GM12878 (cell line): ENCODE results near the gene NUP214. TPM values are rescaled to one million over a fixed set of nuclear protein-coding genes. Genes with fewer than 3 reads are reported as not detected.

Experiments used
- ATAC-seq: fragments of 200-7000 bp; cut with Tn5 transposase; 3 replicates; pipeline ENCODE4 v1.9.1; 2020; ENCODE audit warnings: mild to moderate bottlenecking, moderate library complexity
- BruUV-seq: library from RNA; stranded (reverse); fragments of 400-500 nt; replicated peaks from 2 replicates; lab custom pipeline; 2021; lab: Mats Ljungman, UMichigan
- CTCF ChIA-PET: fragments of 300-600 bp; sonication (Branson Sonifier 250); formaldehyde crosslinking; extraction: SDS; loops from one replicate; lab custom pipeline; 2021; ENCODE audit warnings: inconsistent platforms; lab: Yijun Ruan, JAX
- POLR2A ChIA-PET: fragments of 350-600 bp; formaldehyde crosslinking; extraction: SDS; loops from one replicate; lab custom pipeline; 2021; ENCODE audit warnings: inconsistent platforms; lab: Charles Lee
- RAD21 ChIA-PET: fragments of 300-600 bp; sonication (Branson Sonifier 250); formaldehyde crosslinking; loops from one replicate; lab custom pipeline; 2023; ENCODE audit warnings: antibody characterized with exemption; ENCODE audit not compliant: unreplicated experiment; lab: Charles Lee
- SMC1A ChIA-PET: fragments of 300-600 bp; sonication (Branson Sonifier 250); formaldehyde crosslinking; loops from one replicate; lab custom pipeline; 2023; ENCODE audit not compliant: unreplicated experiment, uncharacterized antibody; lab: Charles Lee
- DNase-seq: peaks from one replicate; pipeline ENCODE4 v3.0.0-alpha.2; 2011; ENCODE audit warnings: low read depth, low spot score
- FAIRE-seq: peaks from 3 replicates; lab custom pipeline; 2011; peaks lifted over from hg19 to GRCh38; lab: Jason Lieb, UNC
- H2AFZ ChIP-seq: 2 replicates; pipeline ENCODE4 v1.6.0; 2011; ENCODE audit warnings: low read depth, low read length, control low read depth; ENCODE audit not compliant: control insufficient read depth
- H3K27ac ChIP-seq: 2 replicates; pipeline ENCODE4 v1.5.1; 2011; ENCODE audit warnings: control low read depth; ENCODE audit not compliant: control insufficient read depth, insufficient read depth
- H3K27me3 ChIP-seq, 2 experiments: replicated peaks in 1 of 2; 2 replicates each; pipeline versions ENCODE4 v1.6.0 to v1.6.1; 2011; ENCODE audit warnings: low read length in 1 of 2; ENCODE audit not compliant: control insufficient read depth in 2 of 2, insufficient read depth in 2 of 2
- H3K36me3 ChIP-seq, 2 experiments: 2 replicates each; pipeline ENCODE4 v1.5.1; 2011; ENCODE audit warnings: low read length in 1 of 2; ENCODE audit not compliant: control insufficient read depth in 2 of 2, insufficient read depth in 2 of 2
- H3K4me1 ChIP-seq: 2 replicates; pipeline ENCODE4 v1.6.1; 2011; ENCODE audit warnings: mild to moderate bottlenecking, low read length, moderate library complexity, mixed read lengths; ENCODE audit not compliant: control insufficient read depth, insufficient read depth
- H3K4me2 ChIP-seq: 2 replicates; pipeline ENCODE4 v1.6.0; 2011; ENCODE audit warnings: control low read depth; ENCODE audit not compliant: control insufficient read depth, insufficient read depth
- H3K4me3 ChIP-seq: fragments of 200-600 bp; sonication (generic); 2 replicates; pipeline ENCODE4 v1.5.1; 2016
- H3K79me2 ChIP-seq: 2 replicates; pipeline ENCODE4 v1.6.0; 2011; ENCODE audit warnings: low read length; ENCODE audit not compliant: control insufficient read depth, insufficient read depth
- H3K9ac ChIP-seq: 2 replicates; pipeline ENCODE4 v1.8.0; 2011; ENCODE audit warnings: low read length, control low read depth, mixed read lengths; ENCODE audit not compliant: control insufficient read depth, insufficient read depth
- H3K9me3 ChIP-seq: replicated peaks from 3 replicates; pipeline ENCODE4 v1.5.1; 2011; ENCODE audit warnings: mild to moderate bottlenecking, low read length; ENCODE audit not compliant: control insufficient read depth, insufficient read depth
- H4K20me1 ChIP-seq: 2 replicates; pipeline ENCODE4 v1.6.0; 2011; ENCODE audit not compliant: control insufficient read depth, insufficient read depth
- CBX5 ChIP-seq: sonication (generic); IDR thresholded peaks from 2 replicates; pipeline ENCODE4 v1.6.1; 2016; ENCODE audit warnings: low read depth, moderate library complexity, mild to moderate bottlenecking, inconsistent platforms
- EGR1 ChIP-seq, 2 experiments: IDR thresholded peaks; 1 replicate in 1 of 2; 2 replicates in 1 of 2; pipeline ENCODE4 v1.6.1; 2011 to 2012; ENCODE audit warnings: low read depth in 2 of 2, low read length in 2 of 2, borderline replicate concordance in 1 of 2, mild to moderate bottlenecking in 1 of 2, moderate library complexity in 1 of 2
- GATAD2B ChIP-seq: fragments of 450-650 bp; conservative IDR thresholded peaks from 2 replicates; pipeline ENCODE4 v1.6.1; 2017; ENCODE audit warnings: low read depth, mild to moderate bottlenecking, moderate library complexity
- MEF2A ChIP-seq: IDR thresholded peaks from 2 replicates; pipeline ENCODE4 v1.6.1; 2011; ENCODE audit warnings: low read depth, mild to moderate bottlenecking, low read length, moderate library complexity; ENCODE audit not compliant: insufficient read depth
- PAX8 ChIP-seq: fragments of 450-650 bp; IDR thresholded peaks from 2 replicates; pipeline ENCODE4 v1.6.1; 2017; ENCODE audit warnings: mild to moderate bottlenecking, moderate library complexity
- PBX3 ChIP-seq: IDR thresholded peaks from 2 replicates; pipeline ENCODE4 v1.6.1; 2011; ENCODE audit warnings: mild to moderate bottlenecking, low read depth, low read length, moderate library complexity; ENCODE audit not compliant: insufficient replicate concordance
- RAD21 ChIP-seq: IDR thresholded peaks from 2 replicates; pipeline ENCODE4 v1.6.1; 2011; ENCODE audit warnings: mild to moderate bottlenecking, low read depth, low read length, moderate library complexity; ENCODE audit not compliant: insufficient read depth
- RCOR1 ChIP-seq: conservative IDR thresholded peaks from 2 replicates; pipeline ENCODE4 v1.6.1; 2012; ENCODE audit warnings: low read depth, low read length, improper control_type of control experiment
- ZNF622 ChIP-seq: fragments of 450-650 bp; IDR thresholded peaks from 2 replicates; pipeline ENCODE4 v1.6.1; 2017; ENCODE audit warnings: mild to moderate bottlenecking, inconsistent platforms
- ZNF687 ChIP-seq: fragments of 450-650 bp; IDR thresholded peaks from 2 replicates; pipeline ENCODE4 v1.6.1; 2017; ENCODE audit warnings: mild to moderate bottlenecking, moderate library complexity
- ZZZ3 ChIP-seq: IDR thresholded peaks from 2 replicates; pipeline ENCODE4 v1.6.1; 2011; ENCODE audit warnings: low read depth; ENCODE audit not compliant: control insufficient read depth, insufficient read length
- WGBS: methylation state at CpG from one replicate; pipeline ENCODE4 v1.1.6; 2016; ENCODE audit warnings: low lambda C conversion rate; ENCODE audit not compliant: insufficient replicate concordance, insufficient coverage; ENCODE audit errors: missing lambda C conversion rate; 5-methylcytosine and 5-hydroxymethylcytosine counted together
- in situ Hi-C: fragments of 300-500 bp; cut with MboI; formaldehyde crosslinking; loops from 9 replicates; pipeline ENCODE4 v1.14.3; 2018; ENCODE audit warnings: mixed read lengths
- intact Hi-C: fragments of 100-400 bp; cut with micrococcal nuclease; formaldehyde crosslinking; loops from one replicate; pipeline ENCODE4 v1.14.2; 2022; ENCODE audit not compliant: unreplicated experiment
- polyA plus RNA-seq, 11 experiments: library from polyadenylated mRNA; depleted of rRNA in 4 of 11; unstranded in 6 of 11; stranded (reverse) in 5 of 11; fragments of >200 nt; fragmentation: Nextera tagmentation in 4 of 11; fragmentation: Illumina TruSeq in 1 of 11; extraction: Ambion mirVana in 4 of 11; extraction: Trizol in 1 of 11; gene quantifications; 1 replicate in 1 of 11; 2 replicates in 10 of 11; pipeline versions ENCODE4 v1.2.1 to v1.2.3, GENCODE V29; 2011 to 2016; ENCODE audit warnings: inconsistent platforms in 2 of 11, missing spikeins in 2 of 11, low read depth in 1 of 11
- total RNA-seq, 4 experiments: library from RNA; depleted of rRNA in 3 of 4; stranded (reverse); fragments of >200 nt in 3 of 4; fragmentation: Illumina TruSeq in 1 of 4; extraction: Trizol in 1 of 4; gene quantifications; 2 replicates each; pipeline versions ENCODE4 v1.2.1 to v1.2.3, GENCODE V29; 2013 to 2021

Gene NUP214
- total and polyA plus RNA-seq, 10 of the 15 experiments (the other 5 are each of a cell fraction or from before 2014, with no cell fraction given), result 11.7 to 53.8 (median 17.6) TPM

GRCh38 chr9:131188976-131189375, 63.6 kb downstream of the NUP214 start:
- no peak for ATAC-seq
- no peaks in the 10 kb centered on the region for H3K4me1 ChIP-seq
- POLR2A ChIA-PET, result no interaction called here
- FAIRE-seq, result no peak
- H3K9ac ChIP-seq, result no peak overlapping the region
- no TSS peak for BruUV-seq
- intact Hi-C loops (no loop called here), in situ Hi-C loops (no loop called here)
- H2AFZ ChIP-seq, result no peak overlapping the region
- peaks cover 2 to 16% of the 10 kb centered on the region in 2 experiments for H3K36me3 ChIP-seq
- no peaks in the 10 kb centered on the region for H3K27me3 ChIP-seq
- TF ChIP-seq CBX5, result no peak
- no peak for TF ChIP-seq MEF2A
- RAD21 ChIA-PET, result interaction anchor here (0.6 kb wide), 1 partner anchor 396 kb away, joined by 5 read pairs; no protein-coding TSS in a partner anchor
- H3K9me3 ChIP-seq, result no peaks in the 10 kb centered on the region
- SMC1A ChIA-PET, result interaction anchor here (1.0 to 1.3 kb wide), 2 partner anchors 9 to 82 kb away, joined by 3 read pairs; no protein-coding TSS in a partner anchor
- no peaks in the 10 kb centered on the region for H3K79me2 ChIP-seq
- no peak for DNase-seq
- H3K27ac ChIP-seq, result no peak overlapping the region
- CTCF ChIA-PET, result interaction anchor here (0.7 to 1.4 kb wide), 2 partner anchors 11 to 79 kb away, joined by 3 to 4 read pairs; no protein-coding TSS in a partner anchor
- H4K20me1 ChIP-seq, result no peaks in the 10 kb centered on the region
- no peak overlapping the region for H3K4me3 ChIP-seq
- no peak overlapping the region for H3K4me2 ChIP-seq
- 99% methylated on average over 3 of the region's 3 CpGs for WGBS

GRCh38 chr9:131190191-131190590, 64.8 kb downstream of the NUP214 start:
- Histone ChIP-seq H2AFZ (no peak overlapping the region), H3K27me3 (no peaks in the 10 kb centered on the region), H3K36me3 (peaks cover 6 to 18% of the 10 kb centered on the region in 2 experiments), H4K20me1 (no peaks in the 10 kb centered on the region), H3K27ac (no peak overlapping the region; the same call in 1 of the 2 replicates), H3K4me1 (no peaks in the 10 kb centered on the region), H3K9ac (no peak overlapping the region), H3K4me3 (no peak overlapping the region), H3K9me3 (no peaks in the 10 kb centered on the region), H3K4me2 (no peak overlapping the region), H3K79me2 (no peaks in the 10 kb centered on the region)
- no peak for DNase-seq
- intact Hi-C loops (no loop called here), in situ Hi-C loops (no loop called here)
- ChIA-PET RAD21 (no interaction called here), SMC1A (no interaction called here), POLR2A (no interaction called here), CTCF (interaction anchor here (1.0 kb wide), 1 partner anchor 146 kb away, joined by 4 read pairs; no protein-coding TSS in a partner anchor)
- no peak for FAIRE-seq
- BruUV-seq, result TSS peak; percentile 16
- no peak for ATAC-seq
- WGBS, result 44% methylated on average over 3 of the region's 3 CpGs
- no peak for TF ChIP-seq GATAD2B
- no peak for TF ChIP-seq ZNF622
- TF ChIP-seq ZZZ3, result no peak
- no peak for TF ChIP-seq RCOR1
- no peak for TF ChIP-seq PAX8
- TF ChIP-seq RAD21, result no peak
- TF ChIP-seq PBX3, result no peak
- no peak for TF ChIP-seq ZNF687
- TF ChIP-seq EGR1 (IDR thresholded peaks at IDR 0.05; ENCODE audit: borderline replicate concordance in 1 of 2, low read depth in 2 of 2, low read length in 2 of 2), result no peak
